K562 (cell line): ENCODE measurements around the gene NEDD4L. TPM values are rescaled to one million over a fixed set of nuclear protein-coding genes. Genes with fewer than 3 reads are reported as not detected.

Experiments
- CBX2 ChIP-seq: fragments of 200-600 bp; sonication (generic); IDR thresholded peaks from one replicate; pipeline ENCODE4 v1.6.1; 2012; ENCODE audit warnings: mild to moderate bottlenecking, low read length, inconsistent platforms; ENCODE audit not compliant: insufficient read depth, poor library complexity, severe bottlenecking
- JUND ChIP-seq, 2 experiments: IDR thresholded peaks; 2 replicates in 1 of 2; 3 replicates in 1 of 2; pipeline ENCODE4 v1.6.1; 2011; ENCODE audit warnings: borderline replicate concordance in 2 of 2, low read depth in 2 of 2, low read length in 2 of 2, improper control_type of control experiment in 1 of 2, missing biosample characterization in 1 of 2, missing genetic modification characterization in 1 of 2, missing genetic modification reagents in 1 of 2
- polyA plus RNA-seq, 8 experiments: library from polyadenylated mRNA; depleted of rRNA in 4 of 8; stranded (reverse) in 5 of 8; unstranded in 3 of 8; fragments of >200 nt; fragmentation: Nextera tagmentation in 2 of 8; fragmentation: Illumina TruSeq in 1 of 8; extraction: Ambion mirVana in 2 of 8; extraction: Trizol in 1 of 8; gene quantifications; 2 replicates each; pipeline versions ENCODE4 v1.2.1 to v1.2.3, GENCODE V29; 2011 to 2014; ENCODE audit warnings: inconsistent platforms in 1 of 8, missing spikeins in 1 of 8
- total RNA-seq, 7 experiments: library from RNA; depleted of rRNA in 6 of 7; stranded (reverse); fragments of >200 nt in 6 of 7; fragmentation: Illumina TruSeq in 2 of 7; extraction: Trizol in 2 of 7; gene quantifications; 2 replicates each; pipeline versions ENCODE4 v1.2.1 to v1.2.3, GENCODE V29; 2011 to 2021; ENCODE audit warnings: low replicate concordance in 1 of 7
- TF ChIP-seq, protein P1 (sequence below): sonication (generic); formaldehyde crosslinking; IDR thresholded peaks from 2 replicates; pipeline ENCODE4 v1.8.0; 2022; ENCODE audit warnings: mild to moderate bottlenecking, missing genetic modification reagents

Gene NEDD4L
- total and polyA plus RNA-seq, 9 of the 15 experiments (the other 6 are each of a cell fraction or from before 2014, with no cell fraction given) = 8.1 to 33.4 (median 19.9) TPM

DNA sequence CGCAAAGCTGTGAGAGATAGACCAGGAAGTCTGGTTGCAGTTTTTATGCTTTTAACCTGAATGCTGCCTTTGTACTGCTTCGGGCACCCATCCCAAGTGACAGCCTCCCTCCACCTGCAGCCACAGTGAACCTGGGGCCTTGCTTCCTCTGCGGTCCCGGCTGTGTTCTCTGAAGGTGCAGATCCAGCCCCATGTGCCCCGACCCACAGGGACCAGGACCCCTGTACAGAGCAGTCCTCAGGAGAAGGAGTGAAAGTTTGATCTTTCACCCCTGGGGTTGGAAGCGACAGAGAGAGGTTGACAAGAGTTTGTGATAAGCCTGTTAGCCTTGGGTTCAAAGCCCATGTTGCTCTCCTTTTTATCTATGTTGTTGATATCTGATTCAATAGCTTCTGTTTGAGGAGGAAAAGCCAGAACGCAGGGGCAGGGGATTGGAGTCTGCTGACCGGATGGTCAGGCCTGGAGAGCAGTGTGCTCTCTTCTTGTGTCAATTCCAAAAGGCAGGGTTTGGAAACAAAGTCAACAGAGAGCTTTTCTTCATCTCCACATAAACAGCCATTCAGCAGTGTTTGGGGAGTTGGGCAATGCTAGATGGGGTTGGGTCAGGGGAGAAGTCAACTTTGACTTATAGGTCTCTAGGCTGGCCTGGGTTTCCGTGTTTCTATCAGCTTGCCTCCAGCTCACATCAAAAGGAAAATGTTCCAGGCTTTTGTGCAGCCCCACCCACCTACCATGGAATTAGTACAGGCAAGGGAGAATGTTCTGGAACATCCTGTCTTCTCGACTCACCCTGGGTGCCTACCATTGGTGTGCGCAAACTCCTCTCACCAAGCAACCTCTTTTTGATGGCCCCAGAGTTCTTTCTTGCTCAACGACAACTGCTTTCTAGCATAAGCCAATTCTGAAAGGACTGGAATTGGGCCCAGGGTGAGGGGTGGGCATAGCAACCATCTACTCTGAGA, 369.9 kb downstream of the NEDD4L start (continued):
- TF ChIP-seq, protein P1, sequence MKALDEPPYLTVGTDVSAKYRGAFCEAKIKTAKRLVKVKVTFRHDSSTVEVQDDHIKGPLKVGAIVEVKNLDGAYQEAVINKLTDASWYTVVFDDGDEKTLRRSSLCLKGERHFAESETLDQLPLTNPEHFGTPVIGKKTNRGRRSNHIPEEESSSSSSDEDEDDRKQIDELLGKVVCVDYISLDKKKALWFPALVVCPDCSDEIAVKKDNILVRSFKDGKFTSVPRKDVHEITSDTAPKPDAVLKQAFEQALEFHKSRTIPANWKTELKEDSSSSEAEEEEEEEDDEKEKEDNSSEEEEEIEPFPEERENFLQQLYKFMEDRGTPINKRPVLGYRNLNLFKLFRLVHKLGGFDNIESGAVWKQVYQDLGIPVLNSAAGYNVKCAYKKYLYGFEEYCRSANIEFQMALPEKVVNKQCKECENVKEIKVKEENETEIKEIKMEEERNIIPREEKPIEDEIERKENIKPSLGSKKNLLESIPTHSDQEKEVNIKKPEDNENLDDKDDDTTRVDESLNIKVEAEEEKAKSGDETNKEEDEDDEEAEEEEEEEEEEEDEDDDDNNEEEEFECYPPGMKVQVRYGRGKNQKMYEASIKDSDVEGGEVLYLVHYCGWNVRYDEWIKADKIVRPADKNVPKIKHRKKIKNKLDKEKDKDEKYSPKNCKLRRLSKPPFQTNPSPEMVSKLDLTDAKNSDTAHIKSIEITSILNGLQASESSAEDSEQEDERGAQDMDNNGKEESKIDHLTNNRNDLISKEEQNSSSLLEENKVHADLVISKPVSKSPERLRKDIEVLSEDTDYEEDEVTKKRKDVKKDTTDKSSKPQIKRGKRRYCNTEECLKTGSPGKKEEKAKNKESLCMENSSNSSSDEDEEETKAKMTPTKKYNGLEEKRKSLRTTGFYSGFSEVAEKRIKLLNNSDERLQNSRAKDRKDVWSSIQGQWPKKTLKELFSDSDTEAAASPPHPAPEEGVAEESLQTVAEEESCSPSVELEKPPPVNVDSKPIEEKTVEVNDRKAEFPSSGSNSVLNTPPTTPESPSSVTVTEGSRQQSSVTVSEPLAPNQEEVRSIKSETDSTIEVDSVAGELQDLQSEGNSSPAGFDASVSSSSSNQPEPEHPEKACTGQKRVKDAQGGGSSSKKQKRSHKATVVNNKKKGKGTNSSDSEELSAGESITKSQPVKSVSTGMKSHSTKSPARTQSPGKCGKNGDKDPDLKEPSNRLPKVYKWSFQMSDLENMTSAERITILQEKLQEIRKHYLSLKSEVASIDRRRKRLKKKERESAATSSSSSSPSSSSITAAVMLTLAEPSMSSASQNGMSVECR (CRISPR knock-in tag) = no peak
- TF ChIP-seq JUND (IDR thresholded peaks at IDR 0.05; ENCODE audit: borderline replicate concordance, low read depth, low read length) (no peak), JUND (tag; IDR thresholded peaks at IDR 0.05; ENCODE audit: borderline replicate concordance, low read depth, low read length) (no peak), CBX2 (no peak)
